HepG2 (cell line): ENCODE data around the gene EIF4G3. TPM values are rescaled to one million over a fixed set of nuclear protein-coding genes. Genes with fewer than 3 reads are reported as not detected.
"Not testable (repeated sequence)": the region's sequence is repeated elsewhere in the genome, so short reads cannot be mapped to it uniquely, and the experiment has no call there.

Experiments used
- ATAC-seq: fragments of 200-7000 bp; cut with Tn5 transposase; 3 replicates; pipeline ENCODE4 v1.9.1; 2020; ENCODE audit warnings: mild to moderate bottlenecking, moderate library complexity
- BruUV-seq: library from RNA; stranded (reverse); fragments of 400-500 nt; replicated peaks from 2 replicates; lab custom pipeline; 2021; lab: Mats Ljungman, UMichigan
- CTCF ChIA-PET: fragments of 300-600 bp; formaldehyde crosslinking; extraction: SDS; loops from one replicate; lab custom pipeline; 2021; ENCODE audit warnings: low total read pairs, inconsistent platforms, low intra/inter-chr PET ratio; lab: Yijun Ruan, JAX
- POLR2A ChIA-PET: fragments of 350-600 bp; sonication (Branson Sonifier 250); formaldehyde crosslinking; loops from one replicate; lab custom pipeline; 2020; ENCODE audit warnings: antibody characterized with exemption, inconsistent platforms; lab: Yijun Ruan, JAX
- DNase-seq: peaks from one replicate; pipeline ENCODE4 v3.0.0-alpha.2; 2015; ENCODE audit warnings: low spot score
- FAIRE-seq: peaks from 3 replicates; lab custom pipeline; 2011; peaks lifted over from hg19 to GRCh38; lab: Jason Lieb, UNC
- H2AFZ ChIP-seq: one replicate; pipeline ENCODE4 v1.6.1; 2011; ENCODE audit warnings: low read length, inconsistent platforms
- H3K27ac ChIP-seq: fragments of 300-600 bp; 3 replicates; pipeline ENCODE4 v1.8.0; 2011; ENCODE audit warnings: mixed run types, mild to moderate bottlenecking, mixed read lengths, low read length, inconsistent platforms; ENCODE audit not compliant: insufficient read depth; ENCODE audit errors: extremely low read length
- H3K27me3 ChIP-seq, 2 experiments: fragments of 200-600 bp in 1 of 2; 2 replicates in 1 of 2; 3 replicates in 1 of 2; pipeline versions ENCODE4 v1.6.0 to v1.8.0; 2011; ENCODE audit warnings: low read length in 2 of 2, mild to moderate bottlenecking in 2 of 2, moderate library complexity in 2 of 2, inconsistent platforms in 1 of 2; ENCODE audit not compliant: insufficient read depth in 2 of 2, control insufficient read depth in 1 of 2
- H3K36me3 ChIP-seq, 2 experiments: fragments of 200-600 bp in 1 of 2; replicated peaks in 1 of 2; 2 replicates in 1 of 2; 3 replicates in 1 of 2; pipeline versions ENCODE4 v1.5.1 to v1.8.0; 2011; ENCODE audit warnings: low read length in 2 of 2, inconsistent platforms in 1 of 2; ENCODE audit not compliant: insufficient read depth in 2 of 2, control insufficient read depth in 1 of 2
- H3K4me1 ChIP-seq: 2 replicates; pipeline ENCODE4 v1.5.1; 2012; ENCODE audit warnings: low read length, inconsistent platforms; ENCODE audit not compliant: insufficient read depth
- H3K4me2 ChIP-seq: 2 replicates; pipeline ENCODE4 v1.6.0; 2011; ENCODE audit warnings: low read depth, low read length, inconsistent platforms
- H3K4me3 ChIP-seq, 3 experiments: fragments of 200-600 bp in 1 of 3; sonication (generic), shearing (Covaris generic) in 1 of 3; replicated peaks in 1 of 3; 2 replicates each; pipeline ENCODE4 v1.5.1; 2011 to 2016; ENCODE audit warnings: low read length in 3 of 3, inconsistent platforms in 2 of 3, low read depth in 2 of 3, mild to moderate bottlenecking in 2 of 3, control low read depth in 1 of 3, mixed read lengths in 1 of 3; ENCODE audit not compliant: insufficient read depth in 1 of 3
- H3K79me2 ChIP-seq: one replicate; pipeline ENCODE4 v1.6.1; 2011; ENCODE audit warnings: low read length, inconsistent platforms; ENCODE audit not compliant: insufficient read depth
- H3K9ac ChIP-seq: 2 replicates; pipeline ENCODE4 v1.6.0; 2011; ENCODE audit warnings: mild to moderate bottlenecking, low read depth, low read length, inconsistent platforms; ENCODE audit not compliant: insufficient read depth
- H3K9me3 ChIP-seq: 2 replicates; pipeline ENCODE4 v1.5.1; 2012; ENCODE audit warnings: mild to moderate bottlenecking, low read length
- H4K20me1 ChIP-seq: 2 replicates; pipeline ENCODE4 v1.6.0; 2011; ENCODE audit warnings: inconsistent platforms, mild to moderate bottlenecking, low read length, moderate library complexity; ENCODE audit not compliant: insufficient read depth
- ARNT ChIP-seq: fragments of 450-650 bp; IDR thresholded peaks from 2 replicates; pipeline ENCODE4 v1.6.1; 2017
- BORCS8-MEF2B ChIP-seq: sonication (generic); formaldehyde crosslinking; IDR thresholded peaks from 2 replicates; pipeline ENCODE4 v1.8.0; 2022; ENCODE audit warnings: mild to moderate bottlenecking, missing genetic modification reagents
- DMAP1 ChIP-seq: IDR thresholded peaks from 2 replicates; pipeline ENCODE4 v1.6.1; 2016
- ETV5 ChIP-seq: IDR thresholded peaks from 2 replicates; pipeline ENCODE4 v1.6.1; 2018; ENCODE audit warnings: missing biosample characterization, missing genetic modification reagents, inconsistent platforms, borderline replicate concordance
- KAT2B ChIP-seq: fragments of 150-350 bp; IDR thresholded peaks from 2 replicates; pipeline ENCODE4 v1.6.1; 2014; ENCODE audit warnings: low read depth, low read length, borderline replicate concordance
- KDM6A ChIP-seq: IDR thresholded peaks from 2 replicates; pipeline ENCODE4 v1.6.1; 2016; ENCODE audit warnings: low read depth
- RBAK ChIP-seq: sonication (generic); formaldehyde crosslinking; IDR thresholded peaks from 2 replicates; pipeline ENCODE4 v1.5.1; 2020; ENCODE audit warnings: mild to moderate bottlenecking, missing genetic modification reagents
- SRF ChIP-seq: IDR thresholded peaks from 2 replicates; pipeline ENCODE4 v1.6.1; 2011; ENCODE audit warnings: mild to moderate bottlenecking, low read depth, low read length, moderate library complexity
- U2AF1 ChIP-seq: fragments of 200-400 bp; formaldehyde crosslinking; optimal IDR thresholded peaks from 2 replicates; pipeline ENCODE3; 2017; ENCODE audit warnings: mild to moderate bottlenecking, low read depth, low read length
- ZBTB3 ChIP-seq: sonication (generic); formaldehyde crosslinking; IDR thresholded peaks from 2 replicates; pipeline ENCODE4 v1.4.0; 2020; ENCODE audit warnings: low read depth, mild to moderate bottlenecking, moderate library complexity, missing genetic modification reagents, borderline replicate concordance
- ZNF205 ChIP-seq: IDR thresholded peaks from 2 replicates; pipeline ENCODE4 v1.6.1; 2018; ENCODE audit warnings: missing biosample characterization, missing genetic modification reagents
- ZNF343 ChIP-seq: sonication (generic); formaldehyde crosslinking; IDR thresholded peaks from 2 replicates; pipeline ENCODE4 v1.4.0; 2020; ENCODE audit warnings: mild to moderate bottlenecking, missing genetic modification reagents
- ZNF354B ChIP-seq: sonication (generic); formaldehyde crosslinking; IDR thresholded peaks from 2 replicates; pipeline ENCODE4 v1.8.0; 2022; ENCODE audit warnings: mild to moderate bottlenecking, missing genetic modification reagents
- WGBS: methylation state at CpG from one replicate; pipeline ENCODE4 v1.1.6; 2017; ENCODE audit warnings: low lambda C conversion rate; 5-methylcytosine and 5-hydroxymethylcytosine counted together
- in situ Hi-C: cut with HindIII; loops from 2 replicates; pipeline ENCODE4 v1.10.0; 2017; ENCODE audit warnings: low pct_unique_long_range_greater_than_20kb; ENCODE audit not compliant: extremely low pct_ligation_motif_present
- intact Hi-C: fragments of 100-400 bp; cut with micrococcal nuclease; formaldehyde crosslinking; loops from one replicate; pipeline ENCODE4 v1.10.0; 2022; ENCODE audit not compliant: unreplicated experiment
- polyA plus RNA-seq, 8 experiments: library from polyadenylated mRNA; depleted of rRNA in 3 of 8; stranded (reverse) in 7 of 8; unstranded in 1 of 8; fragments of >200 nt; fragmentation: Illumina TruSeq in 4 of 8; extraction: Trizol in 4 of 8; gene quantifications; 2 replicates each; pipeline versions ENCODE4 v1.2.1 to v1.2.3, GENCODE V29; 2011 to 2016; ENCODE audit warnings: low read depth in 4 of 8, missing spikeins in 1 of 8, mixed read lengths in 1 of 8; ENCODE audit not compliant: insufficient read depth in 1 of 8
- total RNA-seq, 5 experiments: library from RNA; depleted of rRNA; stranded (reverse); fragments of >200 nt; fragmentation: Illumina TruSeq; extraction: Trizol; gene quantifications; 2 replicates each; pipeline ENCODE4 v1.2.3, GENCODE V29; 2016; ENCODE audit warnings: low read depth in 1 of 5
- TF ChIP-seq, protein P1 (sequence below): sonication (generic); formaldehyde crosslinking; IDR thresholded peaks from 2 replicates; pipeline ENCODE4 v1.5.0; 2020; ENCODE audit warnings: missing genetic modification reagents, mild to moderate bottlenecking, borderline replicate concordance
- TF ChIP-seq, protein P2 (sequence below): sonication (generic); formaldehyde crosslinking; IDR thresholded peaks from 2 replicates; pipeline ENCODE4 v1.8.1; 2023; ENCODE audit warnings: mild to moderate bottlenecking, inconsistent platforms, moderate library complexity, missing genetic modification reagents, borderline replicate concordance
- TF ChIP-seq, protein P3 (sequence below): sonication (generic); formaldehyde crosslinking; IDR thresholded peaks from 2 replicates; pipeline ENCODE4 v1.5.0; 2020; ENCODE audit warnings: missing genetic modification reagents

Gene EIF4G3
- total and polyA plus RNA-seq, 2 of the 13 experiments (the other 11 are each of a cell fraction or from before 2014, with no cell fraction given) = 22.2 to 27.6 TPM

DNA sequence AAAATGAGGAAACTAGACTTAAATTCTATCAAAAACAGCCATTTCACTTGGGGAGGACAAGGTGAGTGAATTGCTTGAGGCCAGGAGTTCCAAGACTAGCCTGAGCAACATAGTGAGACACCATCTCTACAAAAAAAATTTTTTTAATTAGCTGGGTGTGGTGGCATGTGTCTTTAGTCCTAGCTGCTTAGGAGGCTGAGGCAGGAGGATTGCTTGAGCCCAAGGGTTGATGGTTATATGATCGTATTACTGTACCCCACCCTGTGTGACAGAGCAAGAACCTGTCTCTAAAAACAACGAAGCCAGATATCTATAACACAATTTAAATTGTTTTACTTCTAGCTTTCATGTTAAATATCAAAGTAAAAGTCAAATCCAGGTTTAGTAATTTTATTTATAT lies 263.5 kb downstream of the EIF4G3 start (continued):
- TF ChIP-seq, protein P1, sequence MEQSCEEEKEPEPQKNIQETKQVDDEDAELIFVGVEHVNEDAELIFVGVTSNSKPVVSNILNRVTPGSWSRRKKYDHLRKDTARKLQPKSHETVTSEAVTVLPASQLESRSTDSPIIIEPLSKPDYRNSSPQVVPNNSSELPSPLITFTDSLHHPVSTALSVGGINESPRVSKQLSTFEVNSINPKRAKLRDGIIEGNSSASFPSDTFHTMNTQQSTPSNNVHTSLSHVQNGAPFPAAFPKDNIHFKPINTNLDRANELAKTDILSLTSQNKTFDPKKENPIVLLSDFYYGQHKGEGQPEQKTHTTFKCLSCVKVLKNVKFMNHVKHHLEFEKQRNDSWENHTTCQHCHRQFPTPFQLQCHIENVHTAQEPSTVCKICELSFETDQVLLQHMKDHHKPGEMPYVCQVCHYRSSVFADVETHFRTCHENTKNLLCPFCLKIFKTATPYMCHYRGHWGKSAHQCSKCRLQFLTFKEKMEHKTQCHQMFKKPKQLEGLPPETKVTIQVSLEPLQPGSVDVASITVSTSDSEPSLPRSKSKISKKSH (CRISPR knock-in tag) = no peak
- TF ChIP-seq ZBTB3 (CRISPR knock-in tag) (no peak), ZNF205 (CRISPR knock-in tag) (no peak)

DNA sequence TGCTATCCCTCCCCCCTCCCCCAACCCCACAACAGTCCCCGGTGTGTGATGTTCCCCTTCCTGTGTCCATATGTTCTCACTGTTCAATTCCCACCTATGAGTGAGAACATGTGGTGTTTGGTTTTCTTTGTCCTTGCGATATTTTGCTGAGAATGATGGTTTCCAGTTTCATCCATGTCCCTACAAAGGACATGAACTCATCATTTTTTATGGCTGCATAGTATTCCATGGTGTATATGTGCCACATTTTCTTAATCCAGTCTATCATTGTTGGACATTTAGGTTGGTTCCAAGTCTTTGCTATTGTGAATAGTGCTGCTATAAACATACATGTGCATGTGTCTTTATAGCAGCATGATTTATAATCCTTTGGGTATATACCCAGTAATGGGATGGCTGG lies 269.2 kb downstream of the EIF4G3 start:
- H3K9me3 ChIP-seq, H3K27me3 ChIP-seq, H3K9ac ChIP-seq, BruUV-seq, H3K36me3 ChIP-seq, in situ Hi-C loops, DNase-seq, FAIRE-seq, H3K27ac ChIP-seq, intact Hi-C loops, H3K79me2 ChIP-seq, POLR2A ChIA-PET, ATAC-seq, H2AFZ ChIP-seq, H4K20me1 ChIP-seq, H3K4me1 ChIP-seq, H3K4me3 ChIP-seq, CTCF ChIA-PET, H3K4me2 ChIP-seq: not testable (repeated sequence)
- 100% methylated on average over 2 of the region's 2 CpGs for WGBS

DNA sequence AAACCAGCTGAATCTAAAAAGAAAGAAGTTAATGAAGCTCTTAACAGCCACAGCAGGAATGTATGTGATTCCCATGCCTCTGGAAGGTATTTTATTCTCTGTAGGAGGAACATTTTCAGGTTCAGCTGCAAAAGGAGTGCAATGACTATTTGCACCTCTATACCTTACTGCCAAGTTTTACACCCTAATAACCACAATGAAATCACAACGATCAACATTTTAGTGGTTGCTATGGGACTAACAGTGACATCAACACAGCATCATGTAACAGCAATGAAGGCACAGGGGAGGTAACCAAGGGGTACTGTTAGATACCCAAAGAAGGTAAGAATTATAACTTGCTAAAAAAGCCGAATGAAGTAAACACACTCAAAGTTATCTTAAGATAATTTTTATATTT lies 273.3 kb downstream of the EIF4G3 start:
- DNase-seq (no peak), ATAC-seq (no peak), FAIRE-seq (no peak)
- Histone ChIP-seq H3K27me3 (no peaks in the 10 kb centered on the region), H3K36me3 (peaks cover 0 to 3% of the 10 kb centered on the region in 2 experiments; a peak in 2 of 5 replicates), H3K79me2 (no peaks in the 10 kb centered on the region), H4K20me1 (no peaks in the 10 kb centered on the region), H3K4me1 (no peaks in the 10 kb centered on the region), H3K4me3 (no peak overlapping the region), H2AFZ (no peak overlapping the region), H3K9ac (no peak overlapping the region), H3K4me2 (no peak overlapping the region), H3K27ac (no peak overlapping the region), H3K9me3 (no peaks in the 10 kb centered on the region)
- ChIA-PET CTCF (no interaction called here), POLR2A (no interaction called here)
- 96% methylated on average over 2 of the region's 2 CpGs for WGBS
- intact Hi-C loops = no loop called here
- BruUV-seq = no TSS peak
- in situ Hi-C loops = no loop called here
- no peak for TF ChIP-seq KAT2B
- TF ChIP-seq DMAP1 (CRISPR knock-in tag) = no peak
- TF ChIP-seq ZNF354B (CRISPR knock-in tag) = no peak
- TF ChIP-seq, protein P2, sequence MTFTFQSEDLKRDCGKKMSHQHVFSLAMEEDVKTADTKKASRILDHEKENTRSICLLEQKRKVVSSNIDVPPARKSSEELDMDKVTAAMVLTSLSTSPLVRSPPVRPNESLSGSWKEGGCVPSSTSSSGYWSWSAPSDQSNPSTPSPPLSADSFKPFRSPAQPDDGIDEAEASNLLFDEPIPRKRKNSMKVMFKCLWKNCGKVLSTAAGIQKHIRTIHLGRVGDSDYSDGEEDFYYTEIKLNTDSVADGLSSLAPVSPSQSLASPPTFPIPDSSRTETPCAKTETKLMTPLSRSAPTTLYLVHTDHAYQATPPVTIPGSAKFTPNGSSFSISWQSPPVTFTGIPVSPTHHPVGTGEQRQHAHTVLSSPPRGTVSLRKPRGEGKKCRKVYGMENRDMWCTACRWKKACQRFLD = no peak
- TF ChIP-seq, protein P3, sequence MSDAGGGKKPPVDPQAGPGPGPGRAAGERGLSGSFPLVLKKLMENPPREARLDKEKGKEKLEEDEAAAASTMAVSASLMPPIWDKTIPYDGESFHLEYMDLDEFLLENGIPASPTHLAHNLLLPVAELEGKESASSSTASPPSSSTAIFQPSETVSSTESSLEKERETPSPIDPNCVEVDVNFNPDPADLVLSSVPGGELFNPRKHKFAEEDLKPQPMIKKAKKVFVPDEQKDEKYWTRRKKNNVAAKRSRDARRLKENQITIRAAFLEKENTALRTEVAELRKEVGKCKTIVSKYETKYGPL (CRISPR knock-in tag) = no peak
- no peak for TF ChIP-seq SRF
- TF ChIP-seq U2AF1 = no peak
- no peak for TF ChIP-seq BORCS8-MEF2B (CRISPR knock-in tag)
- no peak for TF ChIP-seq KDM6A
- no peak for TF ChIP-seq ZNF343
- TF ChIP-seq ETV5 (CRISPR knock-in tag) = no peak
- no peak for TF ChIP-seq RBAK
- no peak for TF ChIP-seq ARNT
